ENCODE results near the gene FMNL2.

FMNL2 gene

GRCh38 chr2:152441961-152442360, 107.0 kb downstream of the FMNL2 start:
- no peak overlapping the region for H3K27ac ChIP-seq
- no peak for TF ChIP-seq CTCF (IDR thresholded peaks at IDR 0.05)
- no peak for TF ChIP-seq ZFX (IDR thresholded peaks at IDR 0.05; ENCODE audit: borderline replicate concordance)

DNA sequence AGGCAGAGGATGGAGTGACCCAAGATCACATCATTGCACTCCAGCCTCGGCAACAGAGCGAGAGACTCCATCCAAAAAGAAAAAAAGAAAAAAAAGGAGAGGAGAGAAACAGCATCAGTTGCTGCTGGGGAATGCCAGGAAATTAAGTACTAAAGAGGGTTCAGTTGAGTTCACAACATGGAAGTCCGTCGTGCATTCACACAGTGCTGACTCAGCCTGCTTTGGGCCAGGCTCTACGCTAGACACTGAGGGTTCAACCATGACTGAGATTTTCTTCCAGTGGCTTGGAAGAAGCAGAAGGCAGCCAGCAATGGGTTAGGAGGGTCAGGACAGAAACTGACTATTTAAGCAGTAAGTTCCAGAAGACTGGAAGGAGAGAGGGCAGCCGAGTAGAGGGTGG, 108.8 kb downstream of the FMNL2 start:
- TF ChIP-seq ZFX (IDR thresholded peaks at IDR 0.05; ENCODE audit: borderline replicate concordance) (no peak), CTCF (IDR thresholded peaks at IDR 0.05) (no peak)
- H3K27ac ChIP-seq, result no peak overlapping the region

GRCh38 chr2:152444448-152444847, 109.5 kb downstream of the FMNL2 start:
- no peak overlapping the region for H3K27ac ChIP-seq
- TF ChIP-seq CTCF (IDR thresholded peaks at IDR 0.05) (no peak), ZFX (IDR thresholded peaks at IDR 0.05; ENCODE audit: borderline replicate concordance) (no peak)

GRCh38 chr2:152445375-152445774, 110.4 kb downstream of the FMNL2 start:
- TF ChIP-seq ZFX (IDR thresholded peaks at IDR 0.05; ENCODE audit: borderline replicate concordance) (no peak), CTCF (IDR thresholded peaks at IDR 0.05) (no peak)
- H3K27ac ChIP-seq, result no peak overlapping the region

- no peak overlapping the region for H3K27ac ChIP-seq
- TF ChIP-seq ZFX (IDR thresholded peaks at IDR 0.05; ENCODE audit: borderline replicate concordance) (no peak), CTCF (IDR thresholded peaks at IDR 0.05) (no peak)
Measured at GRCh38 chr2:152445791-152446201, 110.8 kb downstream of the FMNL2 start.

- no peak overlapping the region for H3K27ac ChIP-seq
- TF ChIP-seq CTCF (IDR thresholded peaks at IDR 0.05) (no peak), ZFX (IDR thresholded peaks at IDR 0.05; ENCODE audit: borderline replicate concordance) (no peak)
Measured at GRCh38 chr2:152446213-152446612, 111.2 kb downstream of the FMNL2 start.

- H3K27ac ChIP-seq, result no peak overlapping the region
- no peak for TF ChIP-seq ZFX (IDR thresholded peaks at IDR 0.05; ENCODE audit: borderline replicate concordance)
- TF ChIP-seq CTCF (IDR thresholded peaks at IDR 0.05), result no peak
Measured at GRCh38 chr2:152447897-152448296, 112.9 kb downstream of the FMNL2 start.
